Occipital lobe (tissue), 2 donors: ENCODE results near the gene MAGI2. TPM values are rescaled to one million over a fixed set of nuclear protein-coding genes. Genes with fewer than 3 reads are reported as not detected.

Experiments used
- DNase-seq: peaks from one replicate; lab custom pipeline; 2025; lab: John Stamatoyannopoulos, UW
- total RNA-seq: library from RNA; depleted of rRNA; stranded (reverse); fragments of >200 nt; gene quantifications from one replicate; pipeline ENCODE4 v1.2.3, GENCODE V29; 2014

The MAGI2 gene
- 244 TPM for total RNA-seq

DNA sequence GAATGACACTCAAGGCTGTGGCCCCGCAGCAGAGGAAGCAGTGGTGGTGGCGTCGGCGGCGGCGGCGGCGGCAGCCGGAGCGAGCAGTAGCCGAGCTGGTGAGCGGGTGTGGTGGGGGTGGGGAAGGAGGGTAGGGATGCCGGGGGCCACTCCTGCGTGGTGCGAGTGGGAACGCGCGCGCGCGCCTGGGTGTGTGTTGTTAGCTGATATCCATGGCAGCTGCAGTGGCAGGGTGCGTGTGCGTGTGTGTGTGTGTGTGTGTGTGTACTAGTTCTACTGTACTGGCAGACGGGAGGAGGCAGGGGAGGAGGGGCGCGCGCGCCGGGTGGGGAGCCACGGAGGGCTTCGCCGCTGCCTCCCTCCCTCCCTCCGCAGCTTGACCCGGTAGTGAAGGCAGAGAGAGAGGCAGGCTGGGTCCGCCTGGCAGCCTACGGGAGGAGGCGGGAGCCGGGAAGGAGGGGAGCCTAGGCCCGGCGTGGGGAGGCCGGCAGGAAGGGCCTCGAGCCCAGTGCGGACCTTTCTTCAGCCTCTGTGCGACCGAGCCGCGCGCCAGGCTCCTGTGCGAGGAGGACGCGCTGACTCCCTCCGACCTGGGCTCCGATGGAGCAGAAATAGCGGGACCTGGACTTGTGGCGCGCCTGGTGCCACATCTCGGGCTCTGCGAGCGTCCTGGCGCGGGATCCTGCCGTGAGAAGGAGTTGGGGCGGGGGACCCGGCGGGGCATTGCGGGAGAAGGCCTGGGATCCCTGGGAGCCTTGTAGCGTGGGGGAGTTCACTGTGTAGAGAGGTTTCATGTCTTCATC is at the start of gene MAGI2:
TSS of gene MAGI2 (minus strand) at position 110 of the 803 bp plus-strand sequence. CDS start 347 bp downstream, outside the sequence.
- DNase-seq, result peak; percentile 87

DNA sequence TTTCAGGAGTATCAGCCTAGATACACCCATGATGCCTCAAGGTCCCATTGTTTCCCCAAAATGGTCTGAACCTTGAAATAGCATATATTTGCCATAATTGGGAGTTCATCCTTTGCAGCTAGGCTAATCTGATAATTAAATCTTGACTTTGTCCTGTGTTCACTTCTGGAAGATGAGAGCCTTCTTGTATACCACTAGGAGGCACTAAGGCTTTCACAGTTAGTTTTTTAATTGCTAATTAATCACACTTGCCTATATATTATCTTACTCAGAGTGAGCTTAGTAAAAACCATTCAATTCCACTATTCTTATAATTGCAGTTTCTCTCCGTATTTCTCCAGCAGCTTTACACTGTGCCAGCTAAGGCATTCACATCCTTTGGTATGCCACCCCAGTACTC is 48.7 kb upstream of the MAGI2 start:
- no peak for DNase-seq

DNA sequence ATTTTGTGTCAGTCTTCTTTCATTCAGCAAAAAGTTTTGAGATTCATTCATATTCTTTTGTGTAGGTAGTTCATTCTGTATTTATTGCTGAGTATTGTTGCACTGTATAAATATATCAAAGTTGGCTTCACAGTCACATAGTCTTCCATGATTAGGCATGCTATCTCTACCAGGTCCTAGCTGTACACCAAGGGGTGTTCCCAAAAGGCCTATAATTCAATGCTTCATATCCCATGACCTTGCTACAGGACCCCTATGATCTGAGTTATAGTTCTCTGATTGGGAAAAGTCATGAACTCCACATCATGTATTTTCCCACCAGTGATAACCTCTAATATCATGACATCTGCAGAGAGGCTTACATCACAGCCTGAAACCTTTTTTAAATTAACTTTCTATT is 47.3 kb upstream of the MAGI2 start:
- DNase-seq, result no peak

DNA sequence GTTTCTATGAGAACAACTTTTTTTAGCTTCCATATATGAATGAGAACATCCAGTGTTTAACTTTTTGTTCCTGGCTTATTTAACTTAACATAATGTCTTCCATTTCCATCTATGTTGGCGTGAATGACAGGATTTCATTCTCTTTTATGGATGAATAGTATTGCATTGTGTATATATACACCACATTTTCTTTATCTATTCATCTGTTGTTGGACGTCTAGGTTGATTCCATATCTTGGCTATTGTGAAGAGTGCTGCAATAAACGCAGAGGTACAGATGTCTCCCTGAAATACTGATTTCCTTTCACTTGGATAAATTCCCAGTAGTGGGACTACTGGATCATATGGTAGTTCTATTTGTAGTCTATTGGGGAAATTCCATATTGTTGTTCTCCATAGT is 44.3 kb upstream of the MAGI2 start:
- no peak for DNase-seq

DNA sequence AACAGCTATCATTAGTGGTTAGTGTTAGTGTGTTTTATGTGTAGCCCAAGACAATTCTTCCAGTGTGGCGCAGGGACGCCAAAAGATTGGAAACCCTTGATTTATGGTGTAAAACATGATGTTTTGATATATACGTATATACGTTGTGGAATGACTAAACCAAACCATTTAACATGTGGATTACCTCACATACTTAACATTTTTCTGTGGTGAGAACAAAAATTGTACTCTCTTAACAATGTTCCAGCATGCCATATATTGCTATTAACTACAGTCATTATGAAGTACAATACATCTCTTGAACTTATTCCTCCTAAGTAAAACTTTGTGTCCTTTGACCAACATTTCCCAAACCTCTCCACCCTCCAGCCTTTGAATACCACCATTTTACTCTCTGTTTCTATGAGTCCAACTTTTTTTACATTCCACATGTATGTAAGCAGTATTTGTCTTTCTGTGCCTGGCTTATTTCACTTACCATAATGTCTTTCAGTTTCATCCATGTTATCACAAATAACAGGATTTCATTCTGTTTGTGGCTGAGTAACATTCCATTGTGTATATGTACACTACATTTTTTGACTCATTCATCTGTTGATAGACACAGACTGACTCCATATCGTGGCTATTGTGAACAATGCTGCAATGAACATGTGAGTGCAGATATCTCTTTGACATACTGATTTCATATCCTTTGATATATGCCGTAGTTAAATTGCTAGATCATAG is 42.2 kb upstream of the MAGI2 start:
- DNase-seq, result no peak

DNA sequence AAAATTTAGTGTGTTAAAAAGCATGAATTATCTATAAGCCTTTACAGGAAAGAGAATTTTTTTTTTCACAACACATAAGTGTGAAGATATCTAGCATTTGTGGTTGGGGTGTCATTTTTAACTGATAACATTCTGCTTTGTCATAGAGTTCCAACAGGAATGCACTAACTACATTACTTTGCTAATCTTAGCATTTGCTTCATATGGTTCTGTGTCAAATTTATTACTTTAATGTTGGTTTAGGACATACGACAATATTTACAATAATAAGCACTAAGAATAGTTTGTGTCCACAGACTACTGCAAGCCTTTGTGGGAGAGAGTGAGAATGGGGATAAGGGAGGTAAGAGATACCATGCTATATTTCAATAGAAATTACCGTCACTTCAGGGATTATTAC is 40.6 kb upstream of the MAGI2 start:
- DNase-seq, result no peak

DNA sequence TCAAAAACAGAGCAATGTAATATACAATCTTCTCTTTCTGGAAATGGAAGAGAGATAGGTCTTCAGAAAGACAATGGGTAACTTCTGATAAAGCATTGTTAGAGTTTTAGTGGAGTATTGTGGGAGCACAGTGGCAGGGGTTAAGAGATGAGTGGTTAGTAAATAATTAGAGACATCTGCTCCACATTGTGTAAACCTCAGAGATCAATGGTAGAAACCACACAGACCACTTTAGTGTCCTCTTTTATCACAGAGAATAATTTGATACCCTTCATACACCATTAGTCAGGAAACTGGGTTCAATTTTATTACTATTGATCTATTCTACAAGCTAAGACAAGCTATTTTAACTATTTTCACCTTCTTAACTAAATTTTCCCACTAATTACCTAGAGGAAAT is 35.9 kb upstream of the MAGI2 start:
- no peak for DNase-seq

DNA sequence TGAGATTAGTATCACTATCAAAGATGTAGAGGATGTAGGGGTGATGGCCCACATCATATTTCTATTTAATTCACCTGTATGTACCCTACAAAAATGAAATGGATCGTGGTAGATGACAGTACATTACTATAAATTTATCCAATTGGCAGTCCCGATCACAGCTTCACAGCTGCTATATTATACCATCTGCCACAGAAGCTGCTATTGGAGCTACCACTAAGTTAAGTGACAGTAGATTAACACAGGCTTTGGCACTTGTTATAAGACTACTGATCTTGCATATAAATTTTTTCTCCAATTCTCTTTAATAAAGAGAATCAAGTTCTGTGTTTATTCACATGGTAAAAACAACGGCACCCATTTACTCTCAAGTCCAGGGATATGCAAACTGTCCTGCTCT is 24.9 kb upstream of the MAGI2 start:
- no peak for DNase-seq

DNA sequence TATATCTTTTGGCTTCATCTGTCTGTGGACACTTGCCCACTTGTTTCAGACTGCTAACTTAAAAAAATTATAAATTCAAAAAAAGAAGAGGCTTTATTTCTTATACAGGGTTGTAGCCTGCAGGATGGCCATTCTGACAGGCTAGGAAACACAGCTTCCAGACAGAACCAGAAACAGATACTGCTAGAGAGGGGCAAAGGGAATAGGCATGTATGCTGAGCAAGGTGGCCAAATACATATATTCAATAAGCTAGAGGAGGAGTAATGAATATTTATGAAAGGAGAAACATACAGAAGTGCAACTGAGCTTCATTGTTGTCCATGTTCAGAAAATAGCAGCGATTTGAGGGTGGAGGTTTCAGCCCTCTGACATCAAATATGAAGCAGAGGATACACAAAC is 22.0 kb upstream of the MAGI2 start:
- no peak for DNase-seq

DNA sequence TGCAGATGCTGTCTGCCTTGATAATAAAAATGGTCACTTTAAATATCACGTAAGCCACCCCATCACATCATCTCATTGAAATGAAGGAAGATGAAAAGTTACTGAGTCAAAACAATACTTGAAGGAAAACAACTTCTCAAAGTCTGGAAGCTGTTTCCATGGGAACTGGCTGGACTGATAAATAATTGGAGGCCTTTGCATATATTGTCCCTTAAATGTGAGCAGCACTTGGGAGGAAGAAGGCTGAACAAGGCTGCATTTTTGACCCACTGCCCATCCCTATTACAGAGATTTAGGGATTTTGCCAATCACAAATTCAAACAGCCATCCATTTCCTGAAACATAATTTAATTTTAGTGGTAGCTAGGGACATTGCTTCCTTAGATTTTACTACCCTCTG is 18.2 kb upstream of the MAGI2 start:
- no peak for DNase-seq

DNA sequence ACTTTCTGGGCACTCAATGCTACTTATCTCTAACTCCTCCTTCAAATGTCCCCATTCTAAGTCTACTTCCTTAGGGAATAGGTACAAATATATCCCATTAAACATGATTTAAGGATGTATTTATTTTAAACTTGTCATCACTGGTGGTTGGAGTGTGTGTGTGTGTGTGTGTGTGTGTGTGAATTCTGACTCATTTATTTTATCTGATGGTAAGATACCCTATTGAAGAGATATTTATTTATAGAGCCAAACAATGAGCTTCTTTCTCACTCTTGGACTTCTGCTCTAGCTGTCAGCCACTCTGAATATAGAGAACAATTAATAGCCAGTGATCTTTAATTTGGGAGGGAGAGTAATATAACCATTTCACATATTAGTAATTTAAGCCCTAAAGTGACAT is 17.8 kb upstream of the MAGI2 start:
- no peak for DNase-seq

DNA sequence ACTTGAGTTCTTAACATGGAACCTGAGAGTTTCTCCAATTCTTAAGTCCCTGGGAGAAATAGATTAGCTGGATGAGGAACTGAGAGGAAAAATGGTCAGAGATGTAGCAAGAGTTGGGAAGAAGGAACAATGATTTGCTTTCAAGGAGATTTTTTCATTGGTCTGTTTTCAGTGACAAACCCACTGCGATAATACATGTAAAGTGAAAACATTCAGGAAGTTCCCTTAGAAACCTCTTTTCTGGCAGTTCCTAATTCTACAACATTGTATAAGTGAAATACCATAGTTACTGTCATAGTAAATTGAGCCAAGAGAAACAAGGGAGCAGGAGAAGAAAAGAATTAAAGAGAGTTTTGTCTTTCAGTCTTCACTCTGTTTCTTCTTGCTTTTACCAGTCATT is 12.1 kb upstream of the MAGI2 start:
- no peak for DNase-seq

DNA sequence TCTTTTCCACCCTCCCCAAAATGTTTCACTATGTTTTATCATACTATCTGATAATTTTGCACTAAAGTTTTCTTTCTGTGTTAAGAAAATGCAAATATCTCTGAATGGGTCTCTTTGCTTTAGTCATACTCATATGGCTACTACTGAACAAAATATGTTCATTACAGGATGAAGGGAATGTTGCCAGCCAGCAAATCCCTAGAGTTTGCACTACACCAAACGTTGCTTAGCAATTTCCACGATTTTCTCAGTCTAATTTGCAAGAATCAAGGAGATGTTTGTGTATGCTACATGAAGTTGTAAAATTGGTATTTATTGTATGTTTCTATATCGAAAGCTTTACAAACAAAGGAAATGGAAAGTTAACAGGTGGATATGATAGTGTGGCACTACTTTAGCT is 10.6 kb upstream of the MAGI2 start:
- DNase-seq, result no peak

DNA sequence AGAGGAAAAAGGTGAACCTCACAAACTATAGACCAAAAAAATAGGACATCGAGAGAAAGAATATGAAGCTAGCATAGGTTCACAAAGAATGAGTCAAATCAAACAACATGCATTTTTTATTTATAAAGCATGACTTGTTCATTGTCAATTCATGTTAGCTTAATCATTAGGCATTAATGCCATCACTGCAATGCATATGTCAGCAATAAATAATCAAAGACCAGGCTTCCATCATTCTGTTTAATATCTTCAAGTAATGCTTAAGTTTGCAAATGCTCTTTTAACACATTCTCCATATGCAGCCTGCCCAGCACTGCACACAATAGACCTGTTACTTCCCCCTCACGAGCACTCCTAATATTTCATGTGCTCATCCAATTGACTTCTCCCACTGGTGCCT is 8.9 kb upstream of the MAGI2 start:
- no peak for DNase-seq

DNA sequence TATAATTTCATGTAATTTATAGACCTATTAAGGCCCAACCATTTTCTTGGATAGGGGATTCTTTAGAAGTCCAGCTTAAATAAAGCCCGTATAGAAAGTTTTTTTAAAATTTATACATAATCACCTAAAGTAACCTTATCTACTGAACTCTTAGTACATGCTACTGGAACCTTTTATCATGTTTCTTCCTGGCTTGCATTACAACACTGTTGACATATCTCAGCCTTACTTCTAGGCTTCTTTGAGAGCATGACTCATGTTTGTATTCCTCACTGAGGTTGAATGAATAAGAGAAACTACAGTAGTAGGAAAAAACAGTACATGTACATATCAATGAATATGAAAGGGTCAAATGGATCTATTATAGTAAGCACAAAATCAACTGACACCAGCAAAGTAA is 8.2 kb upstream of the MAGI2 start:
- DNase-seq, result no peak

DNA sequence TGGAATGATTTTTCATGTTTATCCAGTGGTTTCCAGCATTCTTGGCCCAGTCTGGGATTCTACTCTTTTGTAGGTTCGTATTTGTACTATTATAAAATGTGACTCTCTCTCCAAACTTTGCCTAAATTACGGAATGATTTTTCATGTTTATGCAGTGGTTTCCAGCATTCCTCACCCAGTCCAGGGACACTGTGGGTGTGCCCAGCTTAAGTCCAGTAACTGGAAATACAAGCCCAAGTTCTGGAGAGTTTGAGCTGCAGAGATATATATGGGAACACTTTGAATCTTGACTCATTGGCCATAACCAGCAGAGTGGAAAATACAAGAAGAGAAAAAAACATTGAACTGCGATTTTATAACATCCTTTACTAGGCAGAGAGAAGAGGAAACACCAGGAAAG is 5.9 kb upstream of the MAGI2 start:
- no peak for DNase-seq

DNA sequence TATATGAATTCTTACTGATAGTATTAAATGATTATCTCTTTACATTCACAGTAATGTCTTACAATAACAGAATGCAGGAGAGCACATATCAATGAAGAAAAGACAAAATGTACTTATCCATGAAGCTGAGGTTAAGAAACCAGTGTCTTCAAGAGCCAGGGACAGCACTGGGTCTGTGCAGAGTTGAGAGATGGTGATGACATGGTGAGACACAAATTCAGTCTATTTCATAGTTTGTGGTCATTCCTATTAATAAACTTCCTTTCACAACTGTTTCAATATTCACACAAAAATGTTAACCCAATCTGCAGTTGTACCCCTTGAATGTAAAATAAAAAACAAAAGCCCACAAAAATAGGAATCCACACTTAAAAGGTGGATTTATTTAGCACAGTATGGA is 5.3 kb upstream of the MAGI2 start:
- no peak for DNase-seq

DNA sequence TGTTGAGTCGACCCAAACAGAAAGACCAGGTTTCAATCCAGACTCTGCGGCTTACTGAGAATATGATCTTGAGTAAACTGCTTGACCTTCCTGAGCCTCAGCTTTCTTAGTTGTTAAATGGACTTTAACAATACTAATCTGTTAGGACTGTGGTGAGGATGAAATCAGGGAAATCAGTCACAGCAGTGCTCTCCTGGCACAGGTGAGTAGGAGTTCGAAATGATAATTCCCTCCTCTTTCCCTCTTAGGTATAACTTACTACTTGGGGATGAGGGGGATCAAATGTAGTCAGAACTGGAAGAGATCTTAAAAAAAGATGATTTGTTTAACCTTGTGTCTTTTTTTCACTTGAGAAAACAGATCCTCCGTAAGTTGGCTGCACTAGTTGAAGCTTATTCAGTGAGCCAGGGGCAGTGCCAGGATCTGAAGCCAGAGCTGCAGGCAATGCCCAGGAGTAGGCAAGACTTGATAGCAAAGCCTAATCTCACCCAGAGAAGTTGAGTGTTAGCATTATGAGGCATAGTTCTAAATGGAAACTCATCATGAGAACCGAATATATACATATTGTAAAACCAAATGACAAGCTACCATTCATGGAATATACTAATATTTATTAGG is 1.8 kb upstream of the MAGI2 start:
- no peak for DNase-seq

DNA sequence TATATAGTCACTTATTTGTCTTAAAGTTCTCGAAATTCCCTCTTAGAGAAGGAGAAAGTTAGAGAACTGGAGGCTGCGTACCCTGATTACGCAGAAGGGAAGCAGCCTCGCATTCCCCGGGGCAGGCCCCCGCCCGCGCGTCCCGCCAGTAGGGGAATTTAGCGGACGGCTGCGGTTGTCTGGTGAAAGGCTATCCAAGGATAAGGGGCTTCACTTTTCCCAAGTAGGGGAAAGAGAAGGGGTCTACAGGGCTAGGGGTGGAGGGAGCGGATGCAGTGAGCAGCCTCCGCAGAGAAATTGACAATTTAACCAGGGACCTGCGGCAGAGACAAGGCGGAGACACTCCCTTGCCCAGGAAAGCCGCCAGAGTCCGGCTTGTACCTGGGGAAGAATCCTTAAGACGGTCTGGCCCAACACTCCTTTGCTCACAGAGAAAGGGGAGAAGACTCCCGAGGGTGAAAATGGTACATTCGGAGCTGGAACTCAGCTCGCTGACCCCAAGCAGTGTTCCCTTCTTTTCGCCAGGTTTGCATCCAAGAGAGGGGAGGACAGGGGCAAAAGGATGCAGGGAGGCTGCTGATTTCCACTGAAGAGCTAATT is 994 bp upstream of the MAGI2 start:
- no peak for DNase-seq

DNA sequence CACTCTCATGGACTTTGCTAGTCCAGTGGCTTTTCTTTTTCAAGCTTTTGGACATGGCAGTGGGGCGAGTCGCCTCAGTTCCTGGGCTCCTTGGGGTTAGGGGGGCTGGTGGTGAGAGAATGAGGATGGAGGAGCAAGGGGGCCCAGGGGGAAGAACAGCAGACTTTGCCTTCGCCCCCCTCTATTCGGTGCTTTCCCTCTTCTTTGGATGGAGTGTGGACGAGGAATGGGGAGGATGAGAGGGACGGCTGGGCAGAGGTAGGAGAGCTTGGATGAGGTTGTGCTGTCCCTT is 255 bp downstream of the MAGI2 start:
- DNase-seq, result no peak

DNA sequence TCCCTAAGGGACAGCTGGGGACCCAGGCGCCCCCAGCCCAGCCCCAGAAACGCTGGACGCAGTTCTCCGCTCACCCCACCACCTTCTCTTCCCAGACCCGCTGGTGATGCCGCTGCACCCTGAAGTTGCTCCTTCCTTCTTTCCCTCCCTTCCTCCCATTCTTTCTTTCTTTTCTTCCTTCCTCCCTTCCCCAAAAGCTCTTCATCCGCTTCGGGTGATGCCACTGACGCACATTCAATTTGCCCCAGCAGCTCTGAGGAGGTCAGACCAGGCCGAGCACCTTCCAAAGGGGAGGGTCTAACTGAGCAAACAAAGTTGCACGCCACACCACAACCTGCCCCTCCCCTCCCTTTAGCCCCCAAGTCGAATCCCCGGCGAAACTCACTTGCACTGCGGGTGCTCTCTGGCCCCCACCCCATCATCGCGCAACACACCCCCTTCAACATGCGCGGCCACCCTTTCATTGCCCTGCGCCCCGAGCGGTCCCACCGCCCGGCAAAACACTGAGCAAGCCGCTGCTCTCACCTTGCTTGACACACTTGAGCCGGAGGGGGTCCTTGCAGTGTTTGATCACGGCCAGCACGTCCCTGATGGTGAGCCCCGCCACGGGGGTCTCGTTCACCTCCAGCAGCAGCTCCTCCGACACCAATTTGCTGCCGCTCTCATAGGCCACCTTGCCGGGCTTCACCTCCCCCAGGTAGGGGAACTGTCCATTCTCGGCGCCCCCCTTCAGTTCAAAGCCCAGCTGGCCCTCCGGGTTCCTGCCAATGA is 787 bp downstream of the MAGI2 start:
- DNase-seq, result peak; percentile 48

DNA sequence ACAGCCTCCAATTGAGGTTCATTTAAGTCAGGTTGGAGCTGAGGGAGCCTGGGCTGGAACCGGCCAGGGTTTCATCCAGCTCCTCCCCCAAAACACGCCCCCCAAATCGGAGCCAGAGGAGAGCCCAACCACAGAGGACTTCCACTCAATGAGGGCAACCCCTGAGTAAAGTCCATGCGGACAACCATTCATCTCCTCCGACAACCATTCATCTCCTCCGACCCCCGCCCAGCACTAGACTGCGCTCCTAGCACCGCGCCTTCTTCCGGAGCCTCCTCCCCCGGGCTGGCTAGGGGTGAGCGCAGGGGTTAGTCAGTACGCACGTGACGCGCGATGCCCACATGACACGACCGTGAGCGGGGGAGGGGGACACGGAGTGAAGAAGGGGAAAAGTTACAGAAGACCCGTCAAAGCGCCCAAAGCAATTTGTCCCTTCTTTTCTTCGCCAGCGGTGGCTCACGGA is 1.4 kb downstream of the MAGI2 start:
- peak; percentile 85 for DNase-seq
